MM.1S (cell line): ENCODE measurements around the gene ZNF560.
"Not testable (repeated sequence)": the region's sequence is repeated elsewhere in the genome, so short reads cannot be mapped to it uniquely, and the experiment has no call there.

Experiments used
- DNase-seq: peaks from one replicate; pipeline ENCODE4 v3.0.0-alpha.2; 2015
- H2AFZ ChIP-seq: fragments of 300-600 bp; sonication (generic); 2 replicates; pipeline ENCODE4 v1.6.0; 2016; ENCODE audit warnings: antibody characterized with exemption, low read length
- H3F3A ChIP-seq: fragments of 300-600 bp; sonication (generic); 2 replicates; pipeline ENCODE4 v1.6.1; 2016; ENCODE audit warnings: mild to moderate bottlenecking, antibody characterized with exemption, low read length, moderate library complexity, mixed read lengths; ENCODE audit not compliant: insufficient read depth
- H3K27ac ChIP-seq: fragments of 300-600 bp; sonication (generic); 2 replicates; pipeline ENCODE4 v1.5.1; 2016; ENCODE audit warnings: mild to moderate bottlenecking, low read length
- H3K27me3 ChIP-seq: fragments of 300-600 bp; sonication (generic); replicated peaks from 2 replicates; pipeline ENCODE4 v1.6.0; 2016; ENCODE audit warnings: low read length; ENCODE audit not compliant: insufficient read depth
- H3K36me3 ChIP-seq: fragments of 300-600 bp; sonication (generic); replicated peaks from 2 replicates; pipeline ENCODE4 v1.6.1; 2016; ENCODE audit warnings: mild to moderate bottlenecking, low read length, mixed read lengths; ENCODE audit not compliant: insufficient read depth
- H3K4me1 ChIP-seq: fragments of 300-600 bp; sonication (generic); 2 replicates; pipeline ENCODE4 v1.6.1; 2016; ENCODE audit warnings: low read length, mixed read lengths
- H3K4me2 ChIP-seq: fragments of 300-600 bp; sonication (generic); 2 replicates; pipeline ENCODE4 v1.6.0; 2016; ENCODE audit warnings: low read depth, low read length
- H3K4me3 ChIP-seq: fragments of 300-600 bp; sonication (generic); 2 replicates; pipeline ENCODE4 v1.5.1; 2016; ENCODE audit warnings: low read length, mixed read lengths
- H3K79me2 ChIP-seq: fragments of 300-600 bp; sonication (generic); 2 replicates; pipeline ENCODE4 v1.6.1; 2016; ENCODE audit warnings: mixed run types, low read length, mixed read lengths
- H3K9ac ChIP-seq: fragments of 300-600 bp; sonication (generic); 2 replicates; pipeline ENCODE4 v1.6.1; 2016; ENCODE audit warnings: low read length, mixed read lengths
- H3K9me2 ChIP-seq: fragments of 300-600 bp; sonication (generic); replicated peaks from 2 replicates; pipeline ENCODE4 v1.6.1; 2016; ENCODE audit warnings: mild to moderate bottlenecking, low read length, mixed read lengths; ENCODE audit not compliant: insufficient read depth
- H3K9me3 ChIP-seq: fragments of 300-600 bp; sonication (generic); replicated peaks from 2 replicates; pipeline ENCODE4 v1.6.1; 2016; ENCODE audit warnings: mild to moderate bottlenecking, low read length, mixed read lengths; ENCODE audit not compliant: insufficient read depth
- H4K20me1 ChIP-seq: fragments of 300-600 bp; sonication (generic); 2 replicates; pipeline ENCODE4 v1.6.1; 2016; ENCODE audit warnings: mild to moderate bottlenecking, low read length, moderate library complexity, mixed read lengths; ENCODE audit not compliant: insufficient read depth
- CTCF ChIP-seq: fragments of 300-600 bp; sonication (generic); IDR thresholded peaks from 2 replicates; pipeline ENCODE4 v1.5.1; 2016; ENCODE audit warnings: antibody characterized with exemption, low read length, mixed read lengths
- EZH2 ChIP-seq: fragments of 300-600 bp; sonication (generic); optimal IDR thresholded peaks from 2 replicates; pipeline ENCODE3; 2017; ENCODE audit warnings: low read depth, mild to moderate bottlenecking, antibody characterized with exemption, low read length, mixed read lengths
- EZH2phosphoT487 ChIP-seq: fragments of 300-600 bp; sonication (generic); IDR thresholded peaks from 2 replicates; pipeline ENCODE4 v1.6.1; 2018; ENCODE audit warnings: antibody characterized with exemption, low read length

ZNF560 gene

GRCh38 chr19:9498183-9498902 lies at the start of gene ZNF560:
TSS of gene ZNF560 (minus strand) at chr19:9498616. CDS start at chr19:9475313, 23,303 bp downstream.
- H3K9ac ChIP-seq = no peak within 1 kb of the TSS
- no peaks in the 10 kb centered on the region for H3K9me3 ChIP-seq
- H3K27ac ChIP-seq = no peak within 1 kb of the TSS
- H3K36me3 ChIP-seq = no peaks in the 10 kb centered on the region
- no peaks in the 10 kb centered on the region for H3K79me2 ChIP-seq
- TF ChIP-seq CTCF = no peak
- no peak for TF ChIP-seq EZH2
- no peak for TF ChIP-seq EZH2phosphoT487
- H3K4me2 ChIP-seq = no peak within 1 kb of the TSS
- no peak for DNase-seq
- H3K9me2 ChIP-seq = no peaks in the 10 kb centered on the region
- no peaks in the 10 kb centered on the region for H3K27me3 ChIP-seq
- no peaks in the 10 kb centered on the region for H3K4me1 ChIP-seq
- H3F3A ChIP-seq = no peaks in the 10 kb centered on the region
- no peak within 1 kb of the TSS for H2AFZ ChIP-seq
- H4K20me1 ChIP-seq = no peaks in the 10 kb centered on the region
- H3K4me3 ChIP-seq = no peak within 1 kb of the TSS

- Histone ChIP-seq H3K9me2 (no peaks in the 10 kb centered on the region), H3K27me3 (no peaks in the 10 kb centered on the region), H2AFZ (no peak overlapping the region), H3K4me2 (no peak overlapping the region), H3K36me3 (no peaks in the 10 kb centered on the region), H3K9ac (no peak overlapping the region), H3K4me3 (no peak overlapping the region), H4K20me1 (no peaks in the 10 kb centered on the region), H3K4me1 (no peaks in the 10 kb centered on the region), H3F3A (no peaks in the 10 kb centered on the region), H3K9me3 (no peaks in the 10 kb centered on the region), H3K79me2 (no peaks in the 10 kb centered on the region), H3K27ac (no peak overlapping the region)
- DNase-seq = no peak
- no peak for TF ChIP-seq EZH2phosphoT487
- no peak for TF ChIP-seq CTCF
- no peak for TF ChIP-seq EZH2
Measured at GRCh38 chr19:9547870-9548269, 49.5 kb upstream of the ZNF560 start.

DNA sequence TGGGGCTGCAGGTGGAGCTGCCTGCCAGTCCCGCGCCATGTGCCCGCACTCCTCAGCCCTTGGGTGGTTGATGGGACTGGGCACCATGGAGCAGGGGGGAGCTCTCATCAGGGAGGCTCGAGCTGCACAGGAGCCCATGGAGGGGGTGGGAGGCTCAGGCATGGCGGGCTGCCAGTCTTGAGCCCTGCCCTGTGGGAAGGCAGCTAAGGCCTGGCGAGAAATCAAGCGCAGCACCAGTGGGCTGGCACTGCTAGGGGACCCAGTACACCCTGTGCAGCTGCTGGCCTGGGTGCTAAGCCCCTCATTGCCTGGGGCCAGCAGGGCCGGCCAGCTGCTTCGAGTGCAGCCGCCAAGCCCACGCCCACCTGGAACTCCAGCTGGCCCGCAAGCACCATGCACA lies 42.9 kb upstream of the ZNF560 start:
- not testable (repeated sequence) for H3K9me2 ChIP-seq, H3K36me3 ChIP-seq, H3K4me2 ChIP-seq, H4K20me1 ChIP-seq, H3K9me3 ChIP-seq, H3F3A ChIP-seq, H3K27ac ChIP-seq, H2AFZ ChIP-seq, H3K79me2 ChIP-seq, DNase-seq, H3K9ac ChIP-seq, H3K4me3 ChIP-seq, H3K4me1 ChIP-seq, H3K27me3 ChIP-seq

GRCh38 chr19:9539921-9540320 lies 41.5 kb upstream of the ZNF560 start:
- not testable (repeated sequence) for H3K27me3 ChIP-seq, H3K4me3 ChIP-seq, H2AFZ ChIP-seq, H3K9ac ChIP-seq, H3K36me3 ChIP-seq, H4K20me1 ChIP-seq, H3K9me3 ChIP-seq, H3K4me2 ChIP-seq, H3K27ac ChIP-seq, H3K79me2 ChIP-seq, H3K9me2 ChIP-seq, DNase-seq, H3K4me1 ChIP-seq, H3F3A ChIP-seq

GRCh38 chr19:9539201-9539600 lies 40.8 kb upstream of the ZNF560 start:
- not testable (repeated sequence) for H3K9ac ChIP-seq, H3K9me2 ChIP-seq, H3K79me2 ChIP-seq, H3K4me1 ChIP-seq, H2AFZ ChIP-seq, H4K20me1 ChIP-seq, H3K4me2 ChIP-seq, H3K36me3 ChIP-seq, H3K4me3 ChIP-seq, H3K27me3 ChIP-seq, H3F3A ChIP-seq, DNase-seq, H3K9me3 ChIP-seq, H3K27ac ChIP-seq
